Neural cell (in vitro differentiated cells): ENCODE data around the gene CCNA2.

Source experiments
- CTCF ChIP-seq: fragments of 450-650 bp; IDR thresholded peaks from 2 replicates; pipeline ENCODE4 v1.5.1; 2014; ENCODE audit warnings: antibody characterized with exemption, mild to moderate bottlenecking, moderate library complexity; ENCODE audit not compliant: poor library complexity, severe bottlenecking
- EP300 ChIP-seq: fragments of 450-650 bp; conservative IDR thresholded peaks from 2 replicates; pipeline ENCODE4 v1.6.1; 2014; ENCODE audit warnings: antibody characterized with exemption, mild to moderate bottlenecking, moderate library complexity; ENCODE audit not compliant: poor library complexity, severe bottlenecking
- EZH2 ChIP-seq: fragments of 200-600, 300-800 bp; shearing (Covaris generic), sonication (generic); IDR thresholded peaks from 2 replicates; pipeline ENCODE4 v1.6.1; 2014; ENCODE audit warnings: antibody characterized with exemption, low read length, borderline replicate concordance, mild to moderate bottlenecking; ENCODE audit not compliant: insufficient read depth, poor library complexity, severe bottlenecking
- POLR2AphosphoS5 ChIP-seq: IDR thresholded peaks from 2 replicates; pipeline ENCODE4 v1.6.1; 2012
- RAD21 ChIP-seq: fragments of 450-650 bp; conservative IDR thresholded peaks from 2 replicates; pipeline ENCODE4 v1.6.1; 2014; ENCODE audit warnings: antibody characterized with exemption, mild to moderate bottlenecking, moderate library complexity
- REST ChIP-seq: IDR thresholded peaks from 2 replicates; pipeline ENCODE4 v1.6.1; 2012; ENCODE audit warnings: borderline replicate concordance
- TAF1 ChIP-seq: IDR thresholded peaks from 2 replicates; pipeline ENCODE4 v1.6.1; 2012; ENCODE audit warnings: low read depth

- TF ChIP-seq CTCF, result no peak
- no peak for TF ChIP-seq POLR2AphosphoS5
- TF ChIP-seq REST, result no peak
- no peak for TF ChIP-seq EZH2
- no peak for TF ChIP-seq TAF1
- no peak for TF ChIP-seq RAD21
- no peak for TF ChIP-seq EP300
Observed at GRCh38 chr4:121817701-121818100, 6.0 kb downstream of the CCNA2 start.
